VCaP (cell line): ENCODE data around the gene DNM2.

Experiments
- H3K27ac ChIP-seq: fragments of 450-650 bp; 2 replicates; pipeline ENCODE4 v1.5.1; 2017
- CTCF ChIP-seq: fragments of 450-650 bp; conservative IDR thresholded peaks from 2 replicates; pipeline ENCODE4 v1.5.1; 2017; ENCODE audit warnings: mild to moderate bottlenecking, moderate library complexity

The DNM2 gene

GRCh38 chr19:10707440-10707839 lies 10.4 kb upstream of the DNM2 start:
- no peak overlapping the region for H3K27ac ChIP-seq
- no peak for TF ChIP-seq CTCF

GRCh38 chr19:10708291-10708690 lies 9.6 kb upstream of the DNM2 start:
- no peak for TF ChIP-seq CTCF
- H3K27ac ChIP-seq = no peak overlapping the region

GRCh38 chr19:10712045-10712444 lies 5.8 kb upstream of the DNM2 start:
- no peak for TF ChIP-seq CTCF
- H3K27ac ChIP-seq = no peak overlapping the region

GRCh38 chr19:10712754-10713153 lies 5.1 kb upstream of the DNM2 start:
- no peak for TF ChIP-seq CTCF
- H3K27ac ChIP-seq = no peak overlapping the region

- no peak for TF ChIP-seq CTCF
- H3K27ac ChIP-seq = no peak overlapping the region
Observed at GRCh38 chr19:10713317-10713716, 4.6 kb upstream of the DNM2 start.

GRCh38 chr19:10717054-10717355 lies 874 bp upstream of the DNM2 start:
- peak overlapping the region; percentile 61 for H3K27ac ChIP-seq
- no peak for TF ChIP-seq CTCF

- peak overlapping the region; percentile 90 for H3K27ac ChIP-seq
- TF ChIP-seq CTCF = no peak
Observed at GRCh38 chr19:10718205-10719196, 622 bp downstream of the DNM2 start.
